Fibroblast of mammary gland (primary cell): ENCODE results near the gene ECT2L.

Experiments used
- DNase-seq: peaks from one replicate; pipeline ENCODE4 v3.0.0-alpha.2; 2010; ENCODE audit warnings: low read depth
- H3K4me3 ChIP-seq: 2 replicates; pipeline ENCODE4 v1.5.1; 2011; ENCODE audit warnings: low read depth, mild to moderate bottlenecking, low read length, moderate library complexity; ENCODE audit not compliant: control insufficient read depth
- TF ChIP-seq, protein P1 (sequence below): conservative IDR thresholded peaks from 2 replicates; pipeline ENCODE4 v1.5.1; 2011; ENCODE audit warnings: low read depth, low read length, inconsistent platforms; ENCODE audit not compliant: control insufficient read depth, insufficient read depth

ECT2L gene

DNA sequence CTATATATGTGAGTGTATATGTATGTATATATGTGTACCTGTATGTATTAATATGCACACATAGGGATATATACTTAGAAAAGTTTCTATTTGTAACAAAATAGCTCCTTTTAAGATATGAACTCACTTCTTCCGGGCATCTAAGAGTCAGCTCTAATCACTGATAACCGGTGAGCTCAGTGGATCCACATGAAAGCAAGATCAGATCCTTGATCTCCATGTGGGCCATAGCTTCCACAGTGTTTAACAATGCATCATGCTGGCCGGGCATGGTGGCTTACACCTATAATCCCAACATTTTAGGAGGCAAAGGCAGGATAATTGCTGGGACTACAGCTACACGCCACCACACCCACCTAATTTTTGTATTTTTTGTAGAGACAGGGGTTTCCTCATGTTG lies 52.6 kb downstream of the ECT2L start:
- H3K4me3 ChIP-seq, result no peak overlapping the region
- TF ChIP-seq, protein P1, sequence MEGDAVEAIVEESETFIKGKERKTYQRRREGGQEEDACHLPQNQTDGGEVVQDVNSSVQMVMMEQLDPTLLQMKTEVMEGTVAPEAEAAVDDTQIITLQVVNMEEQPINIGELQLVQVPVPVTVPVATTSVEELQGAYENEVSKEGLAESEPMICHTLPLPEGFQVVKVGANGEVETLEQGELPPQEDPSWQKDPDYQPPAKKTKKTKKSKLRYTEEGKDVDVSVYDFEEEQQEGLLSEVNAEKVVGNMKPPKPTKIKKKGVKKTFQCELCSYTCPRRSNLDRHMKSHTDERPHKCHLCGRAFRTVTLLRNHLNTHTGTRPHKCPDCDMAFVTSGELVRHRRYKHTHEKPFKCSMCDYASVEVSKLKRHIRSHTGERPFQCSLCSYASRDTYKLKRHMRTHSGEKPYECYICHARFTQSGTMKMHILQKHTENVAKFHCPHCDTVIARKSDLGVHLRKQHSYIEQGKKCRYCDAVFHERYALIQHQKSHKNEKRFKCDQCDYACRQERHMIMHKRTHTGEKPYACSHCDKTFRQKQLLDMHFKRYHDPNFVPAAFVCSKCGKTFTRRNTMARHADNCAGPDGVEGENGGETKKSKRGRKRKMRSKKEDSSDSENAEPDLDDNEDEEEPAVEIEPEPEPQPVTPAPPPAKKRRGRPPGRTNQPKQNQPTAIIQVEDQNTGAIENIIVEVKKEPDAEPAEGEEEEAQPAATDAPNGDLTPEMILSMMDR, result no peak

DNA sequence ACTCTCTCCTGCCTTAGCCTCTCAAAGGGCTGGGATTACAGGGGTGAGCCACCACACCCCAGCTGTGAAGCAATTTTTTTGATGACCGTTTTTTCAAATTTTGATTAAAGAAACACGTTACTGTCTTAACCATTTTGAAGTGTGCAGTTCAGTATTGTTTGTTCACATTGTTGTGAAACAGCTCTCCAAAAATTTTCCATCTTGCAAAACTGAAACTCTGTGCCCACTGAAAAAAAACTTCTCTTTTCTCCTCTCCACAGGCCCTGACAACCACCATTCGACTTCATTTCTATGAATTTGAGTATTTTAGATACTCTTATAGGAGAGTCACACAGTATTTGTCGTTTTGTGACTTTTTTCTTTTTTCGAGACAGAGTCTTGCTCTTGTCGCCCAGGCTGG lies 53.9 kb downstream of the ECT2L start:
- DNase-seq, result no peak
- H3K4me3 ChIP-seq, result no peak overlapping the region
- TF ChIP-seq, protein P1, result no peak

More for the DNA sequence above, 52.6 kb downstream of the ECT2L start:
- no peak for DNase-seq

DNA sequence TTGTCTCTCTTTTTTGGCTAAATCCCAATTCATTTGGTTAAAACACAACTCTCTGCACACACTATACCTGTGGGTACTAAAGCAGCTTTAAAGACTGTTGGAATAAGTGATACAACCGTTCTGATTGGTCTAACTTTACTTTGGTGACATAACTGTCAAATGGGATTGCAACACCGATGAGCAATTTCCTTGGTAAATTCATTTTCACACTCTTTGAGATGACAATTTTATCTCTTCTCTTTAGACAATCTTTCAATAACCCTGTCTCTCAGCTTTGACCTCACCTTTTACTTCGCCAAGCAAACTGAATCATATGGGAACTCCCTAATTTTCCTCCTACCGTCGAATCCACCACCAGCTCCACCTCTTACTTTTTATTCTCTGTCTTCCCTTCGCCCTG lies 60.8 kb downstream of the ECT2L start:
- TF ChIP-seq, protein P1, result no peak
- no peak overlapping the region for H3K4me3 ChIP-seq
- peak; percentile 15 for DNase-seq

DNA sequence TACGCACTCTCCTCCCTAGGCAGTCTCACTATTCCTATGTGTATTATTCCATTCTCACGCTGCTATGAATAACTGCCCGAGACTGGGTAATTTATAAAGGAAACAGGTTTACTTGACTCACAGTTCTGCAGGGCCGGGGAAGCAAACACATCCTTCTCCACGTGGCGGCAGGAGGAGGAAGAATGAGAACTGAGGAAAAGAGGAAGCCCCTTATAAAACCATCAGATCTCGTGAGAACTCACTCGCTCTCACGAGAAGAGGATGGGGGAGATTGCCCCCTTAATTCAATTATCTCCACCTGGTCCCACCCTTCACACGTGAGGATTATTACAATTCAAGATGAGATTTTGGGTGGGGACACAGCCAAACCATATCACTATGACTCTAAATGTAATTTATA lies 61.9 kb downstream of the ECT2L start:
- no peak for DNase-seq
- TF ChIP-seq, protein P1, result no peak
- no peak overlapping the region for H3K4me3 ChIP-seq

DNA sequence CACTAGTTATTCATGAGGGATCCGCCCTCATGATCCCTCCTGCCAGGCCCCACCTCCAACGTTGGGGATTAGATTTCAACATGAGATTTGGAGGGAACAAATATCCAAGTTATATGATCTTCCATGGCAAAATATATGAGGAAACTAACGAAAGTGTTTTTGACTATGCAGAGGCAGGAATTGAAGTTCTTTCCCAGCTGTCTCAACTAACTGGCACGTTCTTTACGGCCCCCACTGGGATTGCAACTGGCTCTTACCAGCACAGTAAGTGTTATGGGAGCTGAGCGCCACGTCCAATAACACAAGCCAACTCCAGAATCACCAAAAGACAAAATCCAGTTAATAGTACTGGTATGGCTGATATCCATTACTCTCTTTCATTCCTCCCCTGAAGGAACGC lies 66.6 kb downstream of the ECT2L start:
- no peak overlapping the region for H3K4me3 ChIP-seq
- TF ChIP-seq, protein P1, result no peak
- DNase-seq, result no peak

DNA sequence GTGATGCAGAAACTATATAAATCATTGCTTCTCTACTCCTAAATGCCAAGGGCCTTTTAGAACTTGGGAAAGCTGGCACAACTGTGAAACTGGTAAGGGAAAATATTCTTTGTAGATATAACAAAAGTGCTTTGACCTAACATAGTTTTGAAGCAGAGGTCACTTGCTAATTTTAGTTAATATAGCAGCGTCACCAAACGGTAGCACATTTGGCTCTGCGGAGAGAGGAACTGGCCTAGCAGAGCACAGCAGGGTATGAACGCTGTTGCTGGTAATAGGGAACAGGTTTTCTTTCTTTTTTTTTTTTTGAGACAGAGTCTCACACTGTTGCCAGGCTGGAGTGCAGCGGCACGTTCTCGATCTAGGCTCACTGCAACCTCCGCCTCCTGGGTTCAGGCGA lies 67.4 kb downstream of the ECT2L start:
- no peak overlapping the region for H3K4me3 ChIP-seq
- TF ChIP-seq, protein P1, result no peak
- DNase-seq, result no peak

DNA sequence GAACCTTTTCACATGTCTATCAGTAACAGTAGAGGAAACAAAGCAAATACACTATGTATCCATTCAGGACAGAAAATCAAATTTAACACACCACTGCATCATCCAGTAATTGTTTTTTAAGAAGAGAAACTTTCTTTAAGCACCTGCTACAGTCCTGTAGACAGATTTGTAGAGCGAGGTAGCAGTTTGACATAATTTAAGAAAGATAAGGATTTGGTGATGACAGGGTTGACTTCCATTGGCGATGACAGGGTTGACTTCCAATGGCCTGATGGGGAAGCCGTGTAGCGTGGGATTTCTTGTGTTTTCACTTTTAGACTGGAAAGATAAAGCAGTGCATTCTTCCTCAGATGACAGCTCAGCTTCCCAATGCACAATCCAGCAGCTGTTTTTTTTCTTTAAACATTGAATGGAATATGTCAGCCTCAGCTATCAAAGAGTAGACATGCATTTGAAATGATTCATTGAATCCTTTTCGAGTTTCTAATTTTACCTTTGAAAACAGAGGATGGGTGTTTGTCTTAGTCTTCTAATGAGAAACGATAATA lies 68.5 kb downstream of the ECT2L start:
- TF ChIP-seq, protein P1, result no peak
- DNase-seq, result no peak
- no peak overlapping the region for H3K4me3 ChIP-seq
